Measurements from ENCODE around the gene USP13.
"Not testable (repeated sequence)": the region's sequence is repeated elsewhere in the genome, so short reads cannot be mapped to it uniquely, and the experiment has no call there.

The USP13 gene

DNA sequence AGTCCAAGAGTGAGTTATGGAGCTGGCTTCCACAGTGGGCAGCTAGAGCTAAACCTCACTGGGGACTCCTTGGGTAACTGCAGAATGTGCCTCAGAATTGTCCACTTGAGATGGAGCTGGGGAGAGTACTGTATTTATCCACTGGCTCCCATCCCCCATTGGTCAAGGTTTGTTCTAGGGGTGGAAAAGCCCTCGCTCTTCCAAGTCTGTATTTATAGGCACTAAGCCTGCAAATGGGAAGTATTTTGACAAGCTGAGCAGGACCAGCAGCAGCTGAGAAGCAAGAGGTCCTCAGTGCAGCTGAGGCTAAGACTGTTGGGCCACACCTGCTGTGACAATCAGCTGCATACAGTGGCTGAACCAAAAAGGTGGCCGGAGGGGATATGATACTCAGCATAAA lies 5.8 kb downstream of the USP13 start:
- DNase-seq (ENCODE audit: low read depth in 3 of 3) = no peak

DNA sequence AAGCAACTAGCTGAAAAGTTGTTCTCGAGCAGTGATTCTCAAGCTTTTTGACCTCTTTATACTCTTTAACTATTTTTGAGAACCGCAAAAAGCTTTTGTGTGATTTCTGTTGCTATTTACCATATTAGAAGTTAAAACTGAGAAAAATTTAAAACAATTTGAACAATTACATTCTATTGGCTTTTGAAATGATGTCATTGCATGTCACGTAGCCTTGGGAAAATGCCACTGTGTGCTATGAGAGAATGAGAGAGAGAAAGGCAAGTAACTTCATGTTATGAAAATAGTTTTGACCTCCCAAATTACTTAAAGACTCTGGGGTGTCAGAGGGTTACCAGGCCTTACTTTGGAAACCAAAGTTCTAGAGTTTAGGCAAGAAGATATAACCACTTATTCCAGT lies 8.0 kb downstream of the USP13 start:
- no peak for DNase-seq (ENCODE audit: low read depth in 3 of 3)

DNA sequence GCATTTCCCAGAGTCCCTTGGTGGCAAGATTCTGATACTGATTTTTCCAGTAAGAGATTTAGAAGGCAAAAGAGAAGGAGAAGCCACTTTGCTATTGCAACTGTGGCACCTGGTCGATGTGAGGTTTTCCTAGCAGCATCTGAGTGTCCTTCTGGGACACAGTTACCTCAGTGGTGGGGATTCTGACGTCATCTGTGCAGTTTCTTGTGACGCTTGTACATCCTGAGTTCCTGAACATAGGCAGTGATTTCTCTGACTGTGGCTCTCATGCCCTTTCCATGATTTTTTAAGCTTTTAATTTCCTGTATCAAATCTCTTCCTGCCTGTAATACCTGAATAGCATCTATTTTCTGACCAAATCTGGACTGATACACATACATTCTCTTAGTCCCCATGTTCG lies 8.9 kb downstream of the USP13 start:
- DNase-seq (ENCODE audit: low read depth in 3 of 3) = no peak

DNA sequence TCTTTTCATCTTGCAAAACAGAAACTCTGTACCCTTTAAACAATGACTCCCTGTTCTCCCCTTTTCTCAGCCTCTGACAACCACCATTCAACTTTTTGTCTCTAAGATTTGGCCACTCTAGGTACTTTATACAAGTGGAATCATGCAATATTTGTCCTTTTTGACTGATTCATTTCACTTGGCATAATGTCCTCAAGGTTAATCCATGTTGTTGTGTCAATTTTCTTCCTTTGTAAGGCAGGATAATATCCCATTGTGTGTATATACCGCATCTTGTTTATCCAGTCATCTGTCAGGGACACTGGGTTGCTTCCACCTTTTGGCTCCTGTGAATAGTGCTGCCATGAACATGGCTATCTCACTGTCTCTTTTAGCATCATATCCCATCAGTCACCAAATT lies 10.3 kb downstream of the USP13 start:
- no peak for DNase-seq (ENCODE audit: low read depth in 3 of 3)

DNA sequence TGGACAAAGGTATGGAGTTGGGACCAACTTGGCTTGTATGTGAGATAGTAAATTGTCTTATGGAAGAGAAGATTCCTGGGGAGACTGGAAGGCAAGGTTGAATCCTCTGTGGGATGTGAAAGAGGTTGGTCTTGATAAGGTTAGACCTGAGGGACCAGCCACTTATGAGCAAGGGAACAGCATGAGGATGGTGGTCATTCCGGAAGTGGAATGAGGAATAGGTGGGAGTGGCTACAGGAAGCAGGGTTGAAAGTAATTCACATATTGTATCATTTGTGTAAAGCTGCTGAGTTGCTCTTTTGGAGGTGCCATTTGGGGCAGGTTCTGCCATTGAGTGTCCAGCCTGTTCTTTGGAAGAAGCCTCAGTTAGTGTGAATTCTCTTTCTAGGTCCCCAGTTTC lies 13.2 kb downstream of the USP13 start:
- DNase-seq (ENCODE audit: low read depth in 3 of 3) = no peak

DNA sequence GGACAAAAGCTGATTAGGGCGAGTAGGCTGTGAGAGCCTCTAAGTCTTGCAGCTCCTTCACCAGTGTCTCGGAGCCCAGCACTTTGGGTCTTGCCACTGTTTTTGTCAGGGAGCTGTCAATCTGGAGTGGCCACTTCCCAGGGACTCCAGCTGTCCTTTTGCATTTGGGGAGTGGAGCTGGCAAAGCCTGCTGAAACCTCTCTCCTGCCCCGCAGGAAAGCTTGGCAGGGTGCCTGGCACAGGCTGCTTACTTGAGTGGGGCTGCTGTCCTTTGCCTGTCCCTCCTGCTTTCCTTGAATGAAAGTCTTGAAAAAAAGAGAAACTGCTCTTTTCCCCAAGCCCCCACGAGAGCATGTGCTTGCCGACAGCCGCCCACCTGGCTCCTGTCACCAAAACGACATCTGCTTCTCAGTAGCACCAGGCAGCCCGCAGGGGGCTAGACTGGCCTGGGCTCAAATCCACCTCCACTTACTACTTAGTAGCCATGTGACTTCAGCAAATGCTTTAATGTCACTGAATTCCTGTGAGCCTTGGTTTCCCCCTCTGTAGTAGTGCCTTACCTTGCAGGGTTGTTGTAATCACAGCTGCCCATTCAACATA lies 13.7 kb downstream of the USP13 start:
- no peak for DNase-seq (ENCODE audit: low read depth in 3 of 3)

DNA sequence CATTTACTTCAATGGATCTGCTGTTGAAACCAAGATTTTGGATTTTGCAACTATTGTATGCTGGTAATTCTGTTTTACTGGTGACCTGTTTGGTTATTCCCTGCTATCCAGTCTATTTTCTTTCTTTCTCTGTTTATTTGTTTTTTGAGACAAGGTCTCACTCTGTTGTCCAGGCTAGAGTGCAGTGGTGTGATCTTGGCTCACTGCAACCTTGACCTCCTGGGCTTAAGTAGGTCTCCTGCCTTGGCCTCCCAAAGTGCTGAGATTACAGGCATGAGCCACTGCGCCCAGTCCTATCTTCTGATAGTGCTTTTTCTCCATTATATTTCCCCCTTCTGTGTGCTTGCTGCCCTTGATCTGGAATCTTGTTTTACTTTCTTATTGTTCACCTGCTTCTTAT lies 15.6 kb downstream of the USP13 start:
- no peak for DNase-seq (ENCODE audit: low read depth in 3 of 3)

DNA sequence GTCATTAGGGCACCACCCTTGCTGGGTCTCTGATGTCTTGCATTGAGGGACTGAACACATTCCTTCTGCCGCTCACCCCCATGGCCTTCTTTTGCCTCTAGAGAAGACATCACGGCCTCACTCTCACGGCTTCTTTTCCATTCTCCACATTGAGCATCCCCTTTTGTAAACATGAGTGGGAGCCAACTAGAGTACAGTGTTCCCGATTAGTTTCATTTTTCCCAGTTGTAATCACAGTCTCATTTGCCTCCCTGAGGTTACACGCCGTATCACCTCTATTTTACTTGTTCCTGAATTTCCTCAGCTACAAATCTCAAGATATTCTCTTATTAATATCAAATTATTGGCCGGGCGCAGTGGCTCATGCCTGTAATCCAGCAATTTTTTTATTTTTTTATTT lies 17.5 kb downstream of the USP13 start:
- DNase-seq (ENCODE audit: low read depth in 3 of 3) = no peak

DNA sequence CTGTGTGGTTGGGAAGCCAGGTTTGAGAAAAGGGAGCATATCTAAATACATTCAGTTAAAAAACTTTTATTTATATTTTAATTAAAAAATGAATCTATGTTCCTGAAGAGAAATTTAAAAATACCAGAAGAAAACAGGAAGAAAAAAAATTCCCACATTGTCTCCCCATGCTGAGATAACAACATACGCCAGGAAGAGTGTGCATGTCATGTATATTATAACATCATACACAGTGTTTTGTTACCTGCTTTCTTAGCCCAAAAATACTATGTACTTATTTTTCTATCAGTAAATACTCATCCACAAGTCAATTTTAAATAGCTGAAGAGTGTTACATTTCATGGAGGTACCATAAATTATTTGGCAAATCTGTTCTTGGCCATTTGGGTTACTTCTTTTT lies 18.5 kb downstream of the USP13 start:
- DNase-seq (ENCODE audit: low read depth in 3 of 3) = no peak

DNA sequence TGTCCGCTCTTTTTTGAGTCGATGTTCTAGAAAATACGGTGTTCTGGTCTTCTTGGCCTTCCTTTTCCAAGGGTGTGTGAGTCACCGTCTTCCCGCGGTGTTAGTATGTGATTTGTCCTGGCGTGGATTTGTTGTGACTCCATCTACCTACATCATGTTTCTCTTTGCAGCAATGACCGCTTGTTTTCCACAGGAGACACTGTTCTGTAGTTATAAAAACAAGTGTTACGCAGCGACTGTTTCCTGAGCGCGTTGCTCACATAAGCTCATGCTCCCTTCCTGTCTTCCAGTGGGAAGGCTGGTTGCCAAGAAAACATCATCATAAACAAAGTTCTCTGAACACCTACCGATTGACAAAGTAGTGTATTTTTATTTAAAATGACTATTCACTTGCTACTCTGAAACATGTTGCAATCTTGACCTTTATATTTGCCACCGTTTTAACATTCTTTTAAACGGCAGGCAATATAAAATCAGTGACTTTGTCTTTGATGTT lies 19.0 kb downstream of the USP13 start:
- DNase-seq (ENCODE audit: low read depth in 3 of 3) = no peak

DNA sequence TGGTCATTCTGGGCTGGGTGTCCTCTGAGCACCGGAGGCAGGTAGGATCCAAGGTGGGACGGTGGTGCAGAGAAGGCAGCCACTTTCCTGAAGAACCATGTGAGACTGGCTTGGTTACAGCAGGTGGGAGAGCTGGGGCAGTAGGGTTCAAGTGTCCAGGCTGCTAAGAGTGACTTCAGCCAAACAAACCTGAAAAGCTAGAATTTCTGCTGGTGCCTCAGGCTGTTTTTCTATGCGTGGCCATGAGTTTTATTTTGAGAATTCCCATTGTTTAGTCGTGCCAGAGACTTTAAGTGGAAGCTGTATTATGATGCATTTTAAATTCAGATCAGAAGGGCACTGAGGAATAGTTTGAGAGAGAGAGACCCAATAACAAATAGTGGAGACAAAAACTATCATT lies 20.1 kb downstream of the USP13 start:
- DNase-seq (ENCODE audit: low read depth in 3 of 3) = no peak

DNA sequence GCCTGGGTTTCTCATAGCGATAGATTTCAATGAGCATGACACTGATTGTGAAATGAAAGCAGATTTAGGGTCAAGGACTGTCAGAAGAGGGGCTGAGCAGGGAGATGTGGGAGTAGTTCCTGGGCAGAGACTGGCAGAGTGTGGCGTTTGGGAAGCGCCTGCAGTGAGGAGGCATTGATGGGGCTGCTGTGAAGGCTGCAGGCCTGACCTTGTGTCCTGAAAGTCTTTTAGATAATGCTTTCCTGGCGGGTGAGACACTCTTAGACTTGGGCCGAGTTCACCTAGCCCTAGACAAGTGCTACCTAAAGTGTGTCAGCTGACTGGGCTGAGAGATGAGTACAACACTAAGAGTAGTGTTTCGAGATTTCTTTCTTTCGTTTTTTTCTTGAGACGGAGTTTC lies 20.7 kb downstream of the USP13 start:
- no peak for DNase-seq (ENCODE audit: low read depth in 3 of 3)

DNA sequence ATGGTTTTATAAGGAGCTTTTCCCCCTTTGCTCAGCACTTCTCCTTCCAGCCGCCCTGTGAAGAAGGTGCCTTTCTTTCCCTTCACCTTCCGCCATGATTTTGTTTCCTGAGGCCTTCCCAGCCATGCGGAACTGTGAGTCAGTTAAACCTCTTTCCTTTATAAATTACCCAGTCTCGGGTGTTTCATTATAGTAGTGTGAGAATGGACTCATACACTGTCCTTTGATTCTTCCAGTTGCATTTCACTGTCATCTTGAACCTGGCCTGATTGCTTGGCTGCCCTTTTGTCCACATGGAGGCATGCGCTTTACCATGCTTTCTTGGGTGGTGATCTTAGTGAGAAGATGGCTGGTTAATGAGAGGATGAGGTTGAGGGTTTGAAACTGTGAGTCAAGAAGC lies 23.2 kb downstream of the USP13 start:
- no peak for DNase-seq (ENCODE audit: low read depth in 3 of 3)

DNA sequence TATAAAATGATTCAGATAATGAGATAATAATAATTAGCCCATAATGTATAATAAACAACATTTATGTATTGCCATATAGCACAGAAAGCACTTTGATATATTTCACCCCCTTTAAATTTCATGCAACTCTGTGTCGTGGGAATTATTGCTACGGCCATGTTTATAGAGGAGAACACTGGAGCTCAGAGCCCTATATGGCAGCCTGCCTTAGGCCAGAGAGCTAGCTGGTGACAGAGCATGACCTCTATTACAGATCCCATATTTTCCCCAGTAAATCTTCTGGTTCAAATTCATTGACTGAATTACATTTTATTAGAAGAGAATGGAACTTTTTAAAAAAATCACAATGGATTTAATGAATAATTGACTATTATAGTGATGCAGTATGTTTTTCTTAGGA lies 25.0 kb downstream of the USP13 start:
- DNase-seq (ENCODE audit: low read depth in 3 of 3) = no peak

DNA sequence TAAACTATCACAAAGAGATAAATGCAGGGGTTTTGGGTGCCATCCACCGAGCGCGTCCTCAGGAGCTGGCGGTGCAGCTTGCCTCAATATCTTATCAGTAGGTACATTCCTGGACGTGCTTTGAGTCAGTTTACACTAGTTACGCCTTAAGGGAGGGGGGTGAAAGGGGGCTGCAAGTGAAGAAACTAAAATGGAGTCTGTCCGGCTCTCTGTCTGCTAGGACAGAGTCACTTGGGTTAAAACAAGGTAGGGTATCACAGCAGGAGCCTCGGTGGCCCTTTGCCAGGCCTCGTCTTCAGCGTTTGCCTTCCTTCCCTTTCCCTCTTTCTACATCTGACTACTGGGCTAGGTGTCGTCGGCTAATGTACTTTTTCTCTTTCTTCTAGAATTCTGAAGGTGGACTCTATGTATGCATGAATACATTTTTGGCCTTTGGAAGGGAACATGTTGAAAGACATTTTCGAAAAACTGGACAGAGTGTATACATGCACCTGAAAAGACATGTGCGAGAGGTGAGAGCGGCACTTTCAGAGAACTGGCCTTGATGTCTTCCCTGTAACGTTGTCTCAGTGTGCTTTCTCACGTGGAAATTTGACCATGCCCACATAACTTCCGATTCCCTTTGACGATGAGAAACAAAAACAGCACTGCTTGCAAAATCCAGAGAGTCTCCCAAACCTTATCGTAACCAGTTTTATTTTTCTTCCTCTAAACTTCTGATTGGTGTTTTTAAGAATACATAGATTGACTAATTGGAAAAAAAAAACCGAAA lies 28.8 kb downstream of the USP13 start:
- no peak for DNase-seq (ENCODE audit: low read depth in 3 of 3)

DNA sequence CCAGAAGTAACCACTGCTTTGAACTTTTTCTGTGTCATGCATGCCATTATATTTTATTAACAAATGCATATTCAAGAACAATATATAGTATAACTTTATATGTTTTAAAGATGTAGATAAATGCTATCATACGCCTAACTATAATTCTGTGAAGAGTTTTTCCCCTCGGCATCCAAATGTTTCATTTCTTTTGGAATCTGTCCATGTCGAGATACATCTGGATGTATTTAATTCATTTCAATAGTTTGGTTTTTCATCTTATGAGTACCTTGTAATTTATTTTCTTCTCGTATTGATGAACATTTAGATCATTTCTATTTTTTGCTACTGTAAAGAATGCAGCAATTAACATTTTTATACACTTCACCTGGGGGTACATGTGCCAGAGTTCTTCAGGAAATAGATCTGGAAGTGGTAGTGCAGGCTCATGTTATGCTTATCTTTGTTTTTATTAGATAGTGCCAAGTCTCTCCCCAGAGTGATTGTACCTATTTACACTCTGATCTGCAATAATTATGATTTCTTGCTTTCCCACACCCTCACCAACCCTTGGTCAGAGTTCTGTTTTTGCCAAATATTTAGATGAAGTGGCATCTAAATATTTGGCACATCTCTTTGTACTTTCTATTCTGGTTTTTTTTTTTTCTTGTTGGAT lies 29.7 kb downstream of the USP13 start:
- DNase-seq (ENCODE audit: low read depth in 3 of 3) = no peak

DNA sequence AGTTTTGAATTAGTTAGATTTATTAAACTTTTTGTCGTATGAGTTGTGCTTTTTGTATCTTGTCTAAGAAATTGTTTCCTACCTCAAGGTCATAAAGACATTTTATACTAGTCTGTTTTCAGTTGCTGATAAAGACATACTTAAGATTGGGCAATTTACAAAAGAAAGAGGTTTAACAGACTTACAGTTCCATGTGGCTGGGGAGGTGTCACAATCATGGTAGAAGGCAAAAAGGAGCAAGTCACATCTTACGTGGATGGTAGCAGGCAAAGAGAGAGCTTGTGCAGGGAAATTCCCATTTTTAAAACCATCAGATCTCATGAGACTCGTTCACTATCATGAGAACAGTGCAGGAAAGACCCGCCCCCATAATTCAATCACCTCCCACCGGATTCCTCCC lies 30.4 kb downstream of the USP13 start:
- DNase-seq (ENCODE audit: low read depth in 3 of 3) = not testable (repeated sequence)

DNA sequence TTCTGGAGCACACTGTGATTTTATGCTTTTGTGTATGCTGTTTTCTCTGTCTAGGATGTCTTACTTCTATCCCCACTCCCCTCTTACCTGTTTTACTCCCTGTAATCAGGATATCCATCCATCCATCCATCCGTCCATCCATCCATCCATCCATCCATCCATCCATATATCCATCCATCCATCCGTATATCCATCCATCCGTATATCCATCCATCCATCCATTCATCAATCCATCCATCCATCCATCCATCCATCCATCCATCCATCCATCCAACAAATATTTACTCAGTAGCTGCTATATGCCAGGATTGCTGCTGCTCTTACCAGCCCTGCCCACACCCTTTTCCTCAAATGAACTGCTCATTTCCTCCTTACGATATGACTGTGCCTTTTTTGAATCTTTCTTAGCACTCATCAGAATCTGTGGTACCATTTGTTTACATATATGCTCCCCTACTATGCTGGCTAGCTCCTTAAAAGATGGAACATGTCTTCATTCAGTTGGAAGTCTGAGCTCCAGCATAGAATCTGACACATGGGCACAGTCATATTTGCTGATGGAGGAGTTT lies 35.2 kb downstream of the USP13 start:
- no peak for DNase-seq (ENCODE audit: low read depth in 3 of 3)

DNA sequence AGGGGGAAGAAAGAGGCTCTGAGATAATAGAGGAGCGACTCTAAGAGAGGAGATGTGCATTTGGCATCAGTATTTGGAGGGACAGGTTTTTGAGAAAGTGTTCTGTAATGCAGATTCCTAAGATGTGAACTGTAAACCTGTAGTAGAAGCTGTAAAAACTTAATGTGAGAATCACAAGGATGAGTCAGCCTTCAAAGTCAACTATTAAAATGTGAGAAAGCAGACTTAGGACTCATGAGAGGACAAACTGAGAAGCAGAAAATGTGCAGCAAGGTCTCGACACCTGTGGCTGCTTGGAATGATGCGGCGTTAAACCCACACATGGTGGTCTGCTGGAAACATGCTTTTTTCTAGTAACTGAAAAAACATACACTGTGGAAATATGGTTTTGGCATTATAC lies 36.0 kb downstream of the USP13 start:
- no peak for DNase-seq (ENCODE audit: low read depth in 3 of 3)

DNA sequence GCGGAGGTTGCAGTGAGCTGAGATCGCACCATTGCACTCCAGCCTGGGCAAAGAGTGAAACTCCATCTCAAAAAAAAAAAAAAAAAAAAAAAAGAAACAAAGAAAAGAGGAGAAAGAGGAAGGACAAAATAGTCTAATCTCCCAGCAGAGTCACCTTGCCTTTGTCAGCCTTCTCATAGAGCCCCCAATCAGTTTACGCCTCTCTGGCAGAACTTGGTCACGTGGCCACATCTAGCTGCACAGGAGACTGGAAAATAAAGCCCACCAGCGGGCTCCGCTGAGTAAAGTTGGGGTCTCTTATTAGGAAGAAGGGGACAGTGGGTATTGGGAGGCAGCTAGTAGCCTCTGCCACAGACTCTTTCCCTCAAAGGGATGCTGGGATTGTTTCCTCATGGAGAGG lies 41.9 kb downstream of the USP13 start:
- no peak for DNase-seq (ENCODE audit: low read depth in 3 of 3)

DNA sequence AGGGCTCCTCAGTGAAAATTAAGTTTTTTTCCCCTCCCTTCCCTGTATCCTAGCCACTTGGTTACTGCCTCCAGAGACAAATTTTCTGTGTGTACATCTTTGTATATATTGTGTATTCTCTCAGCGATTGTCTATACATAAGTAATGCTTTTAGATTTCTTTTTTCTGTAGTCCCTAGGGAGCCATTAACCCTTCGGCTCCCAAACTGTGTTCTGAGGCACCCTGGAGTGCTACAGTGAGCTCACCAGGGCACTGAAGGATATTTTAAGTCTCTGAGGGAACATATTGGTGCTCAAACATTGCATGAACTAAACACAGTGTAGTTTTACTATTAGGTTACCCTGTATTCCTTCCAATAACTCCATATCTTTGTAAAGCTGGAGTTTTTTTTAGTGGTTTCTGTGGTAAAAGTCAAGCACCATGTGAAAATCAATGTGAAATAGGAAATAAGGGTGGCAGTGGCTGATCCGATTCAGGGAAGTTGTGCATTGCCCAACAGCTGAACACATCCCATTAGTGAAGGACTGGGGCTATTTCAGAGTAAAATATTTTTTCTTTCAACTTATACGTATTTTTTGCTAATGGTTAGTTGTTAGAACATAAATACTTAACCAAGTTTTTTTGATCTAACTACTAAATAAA lies 43.0 kb downstream of the USP13 start:
- DNase-seq (ENCODE audit: low read depth in 3 of 3) = no peak

DNA sequence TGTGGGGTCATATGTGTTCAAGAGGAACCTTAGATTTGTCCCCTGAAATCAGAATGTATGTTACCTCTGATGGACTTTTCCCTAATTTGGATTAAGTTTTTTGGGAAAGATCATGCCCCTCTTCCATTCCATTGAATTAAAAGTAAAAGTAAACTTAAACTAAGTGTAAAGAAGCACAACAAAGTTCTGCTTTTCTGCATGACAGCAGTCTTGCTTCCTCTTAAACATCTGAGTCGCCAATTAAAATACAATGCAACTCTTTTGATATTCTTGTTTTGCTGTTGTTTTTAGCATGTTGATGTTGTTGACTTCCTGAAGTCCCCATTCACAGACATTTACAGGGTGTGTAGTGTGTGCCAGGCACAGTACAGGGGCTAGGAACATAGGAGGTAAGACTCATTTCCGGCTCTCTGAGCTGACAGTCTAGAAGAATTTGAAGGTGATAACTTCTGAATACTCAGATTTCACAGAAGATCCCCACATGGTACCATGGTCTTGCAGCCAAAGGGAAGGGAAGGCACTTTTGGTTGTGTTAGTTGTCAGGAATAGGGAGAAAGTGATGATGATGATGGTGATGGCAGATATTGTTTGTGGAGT lies 45.0 kb downstream of the USP13 start:
- no peak for DNase-seq (ENCODE audit: low read depth in 3 of 3)

All from stimulated activated CD4-positive, alpha-beta T cell treated with anti-CD3 and anti-CD28 coated beads, TNF-alpha, amount 100 ng/mL, for 24 hours (primary cell).